GM19397 (cell line): ENCODE results near the gene ATP9B.
"Not testable (repeated sequence)": the region's sequence is repeated elsewhere in the genome, so short reads cannot be mapped to it uniquely, and the experiment has no call there.

ENCODE experiments used
- ATAC-seq: cut with Tn5 transposase; IDR thresholded peaks from one replicate; pipeline ENCODE4 v1.9.1; 2021; ENCODE audit warnings: mild to moderate bottlenecking, moderate library complexity; ENCODE audit not compliant: unreplicated experiment

The ATP9B gene

DNA sequence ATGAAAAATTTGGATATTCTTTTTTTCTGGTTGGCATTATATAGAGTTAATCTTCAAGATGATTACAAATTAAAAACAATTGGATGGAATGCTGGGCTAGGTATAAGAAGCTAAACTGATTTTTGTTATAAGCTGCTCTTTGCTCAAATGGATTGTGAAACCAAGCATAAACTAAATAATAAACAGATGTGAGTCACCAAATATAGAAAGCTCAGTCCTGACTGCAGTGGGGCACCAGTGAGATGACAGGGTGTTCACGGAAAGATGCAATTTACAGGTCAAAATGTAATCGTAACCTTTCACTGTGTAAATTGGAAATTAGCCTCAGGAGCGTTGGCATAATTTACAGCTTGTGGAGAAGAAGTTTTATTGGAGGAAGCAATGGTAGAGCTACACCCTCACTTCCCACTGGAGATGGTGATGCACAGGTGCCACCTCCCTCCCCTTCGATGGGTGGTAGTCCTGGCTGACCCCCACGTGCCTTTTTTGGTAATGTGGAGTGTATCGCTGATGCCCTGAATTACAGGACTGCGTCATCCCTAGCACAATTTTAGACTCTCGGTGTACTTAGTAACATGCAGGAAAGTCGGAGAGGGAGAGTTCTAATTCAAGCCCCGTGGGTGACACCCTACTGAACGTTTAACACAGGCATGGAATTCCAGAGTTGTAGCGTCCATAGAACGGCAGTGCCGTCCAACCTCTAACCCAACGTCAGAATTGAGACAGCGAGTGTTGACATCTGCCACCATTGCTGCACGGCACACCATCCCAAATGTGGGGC lies 252.6 kb downstream of the ATP9B start:
- ATAC-seq: no peak

DNA sequence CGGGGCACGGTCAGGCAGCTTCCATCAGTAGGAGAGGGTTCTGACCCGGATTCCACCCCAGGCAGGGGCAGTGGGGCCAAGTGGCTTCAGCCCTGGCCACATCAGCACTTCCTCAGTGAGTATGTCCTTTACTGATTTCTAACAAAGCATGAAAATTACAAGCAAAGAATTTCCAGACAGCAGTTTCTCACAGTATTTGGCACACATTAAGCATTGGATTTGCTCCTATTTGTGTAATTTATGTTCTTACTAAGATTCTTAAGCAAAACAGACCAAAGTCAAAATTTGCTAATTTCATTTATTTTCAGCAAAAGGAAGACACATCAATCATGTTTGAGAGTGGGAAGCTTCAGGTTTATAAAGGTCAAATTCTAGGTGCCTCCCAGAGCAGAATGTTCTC lies 253.2 kb downstream of the ATP9B start:
- ATAC-seq: no peak

DNA sequence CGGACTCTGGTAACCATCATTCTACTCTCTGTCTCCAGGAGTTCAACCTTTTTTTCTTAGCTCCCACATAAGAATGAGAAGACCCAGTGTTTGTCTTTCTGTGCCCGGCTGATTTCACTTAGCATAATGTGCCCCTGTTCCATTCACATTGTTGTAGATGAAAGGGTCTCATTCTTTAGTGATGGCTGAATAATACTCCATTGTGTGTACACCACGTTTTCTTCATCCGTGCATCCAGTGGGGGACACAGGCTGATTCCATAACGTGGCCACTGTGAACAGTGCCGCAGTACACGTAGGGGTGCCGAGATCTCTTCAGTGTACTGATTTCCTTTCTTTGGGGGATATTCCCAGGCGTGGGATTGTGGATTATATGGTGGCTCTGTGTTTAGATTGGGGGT lies 254.3 kb downstream of the ATP9B start:
- no peak for ATAC-seq

DNA sequence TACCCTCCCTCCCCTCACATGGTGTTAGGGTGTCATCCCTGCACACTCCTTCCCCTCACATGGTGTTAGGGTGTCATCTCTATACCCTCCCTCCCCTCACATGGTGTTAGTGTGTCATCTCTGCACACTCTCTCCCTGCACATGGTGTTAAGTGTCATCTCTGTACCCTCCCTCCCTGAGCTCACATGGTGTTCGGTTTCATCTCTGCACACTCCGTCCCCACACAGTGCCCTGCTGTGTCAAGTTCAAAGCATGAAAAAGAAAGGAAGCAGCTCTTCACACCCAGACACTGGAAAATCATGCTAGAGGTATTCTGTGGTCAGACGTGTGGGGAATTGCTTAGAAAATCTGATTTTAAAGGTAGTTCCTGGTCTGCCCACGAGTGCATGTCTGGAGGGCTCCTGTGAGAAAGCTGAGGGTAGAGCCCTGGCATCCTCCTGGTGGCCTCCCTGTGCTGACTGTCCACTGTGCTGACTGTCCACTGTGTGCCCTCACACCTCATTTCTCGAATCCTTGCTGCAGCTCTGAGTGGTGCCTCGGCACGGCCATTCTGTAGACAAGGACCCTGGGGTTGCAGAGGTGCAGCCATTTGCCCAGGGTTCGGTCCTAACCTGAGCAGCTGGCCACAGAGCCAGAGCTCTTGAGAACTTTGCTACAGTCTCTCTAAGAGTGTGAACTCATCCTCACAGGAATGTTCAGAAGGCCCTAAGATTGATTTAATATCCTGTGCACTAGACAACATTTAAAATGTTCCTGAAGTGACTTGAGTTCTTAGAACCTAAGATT lies 257.4 kb downstream of the ATP9B start:
- ATAC-seq: no peak

DNA sequence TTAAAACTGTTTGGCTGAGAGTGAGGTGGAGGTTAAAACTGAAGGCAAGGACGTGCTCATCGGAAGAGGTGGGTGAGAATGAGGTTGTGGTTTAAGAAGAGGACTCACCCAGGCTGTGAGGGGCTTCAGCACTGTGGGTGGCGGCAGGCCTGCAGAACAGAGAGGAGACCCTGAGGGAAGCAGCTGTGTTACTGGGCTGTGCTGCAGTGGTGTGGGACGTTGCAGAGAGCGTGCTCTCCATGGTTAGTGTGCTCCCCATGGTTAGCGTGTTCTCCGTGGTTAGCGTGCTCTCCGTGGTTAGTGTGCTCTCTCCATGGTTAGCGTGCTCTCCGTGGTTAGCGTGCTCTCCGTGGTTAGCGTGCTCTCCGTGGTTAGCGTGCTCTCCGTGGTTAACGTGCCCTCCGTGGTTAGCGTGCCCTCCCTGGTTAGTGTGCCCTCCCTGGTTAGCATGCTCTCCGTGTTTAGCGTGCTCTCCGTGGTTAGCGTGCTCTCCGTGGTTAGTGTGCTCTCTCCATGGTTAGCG lies 258.1 kb downstream of the ATP9B start:
- ATAC-seq: no peak

DNA sequence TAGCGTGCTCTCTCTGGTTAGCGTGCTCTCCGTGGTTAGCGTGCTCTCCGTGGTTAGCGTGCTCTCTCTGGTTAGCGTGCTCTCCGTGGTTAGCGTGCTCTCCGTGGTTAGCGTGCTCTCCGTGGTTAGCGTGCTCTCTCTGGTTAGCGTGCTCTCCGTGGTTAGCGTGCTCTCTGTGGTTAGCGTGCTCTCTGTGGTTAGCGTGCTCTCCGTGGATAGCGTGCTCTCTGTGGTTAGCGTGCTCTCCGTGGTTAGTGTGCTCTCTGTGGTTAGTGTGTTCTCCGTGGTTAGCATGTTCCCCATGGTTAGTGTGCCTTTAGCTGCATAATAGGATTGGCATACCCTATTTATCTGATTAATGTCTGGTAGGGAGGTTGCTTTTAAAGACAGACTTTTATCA lies 258.7 kb downstream of the ATP9B start:
- not testable (repeated sequence) for ATAC-seq

DNA sequence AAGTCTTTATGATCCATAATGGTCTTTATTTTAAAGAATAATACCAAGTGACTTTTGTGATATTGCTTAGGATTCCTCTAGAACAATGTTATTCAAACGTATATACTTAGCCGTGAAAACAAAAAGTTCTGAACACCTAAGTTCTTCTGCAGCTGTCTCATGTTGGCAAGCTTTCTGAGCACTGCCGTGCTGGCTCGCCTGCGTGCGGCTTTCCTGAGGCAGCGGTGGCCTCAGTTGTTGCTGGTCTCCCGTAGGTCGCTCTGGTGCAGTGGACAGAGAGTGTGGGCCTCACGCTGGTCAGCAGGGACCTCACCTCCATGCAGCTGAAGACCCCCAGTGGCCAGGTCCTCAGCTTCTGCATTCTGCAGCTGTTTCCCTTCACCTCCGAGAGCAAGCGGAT lies 259.7 kb downstream of the ATP9B start:
- no peak for ATAC-seq

DNA sequence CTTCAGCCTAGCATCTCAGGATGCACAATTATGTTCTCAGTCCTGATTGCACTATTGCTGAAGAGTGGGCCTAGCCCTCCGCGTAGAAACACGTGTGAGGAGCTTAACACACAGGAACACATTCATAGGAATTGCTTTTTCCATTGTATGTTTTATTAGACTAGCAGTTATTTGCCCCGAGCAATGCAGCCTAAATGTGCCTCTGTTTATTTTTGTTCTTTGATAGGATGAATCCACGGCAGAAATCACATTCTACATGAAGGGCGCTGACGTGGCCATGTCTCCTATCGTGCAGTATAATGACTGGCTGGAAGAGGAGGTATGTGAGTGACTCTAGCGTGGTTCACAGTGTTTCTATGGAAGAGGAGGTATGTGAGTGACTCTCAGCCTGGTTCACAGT lies 260.6 kb downstream of the ATP9B start:
- no peak for ATAC-seq

DNA sequence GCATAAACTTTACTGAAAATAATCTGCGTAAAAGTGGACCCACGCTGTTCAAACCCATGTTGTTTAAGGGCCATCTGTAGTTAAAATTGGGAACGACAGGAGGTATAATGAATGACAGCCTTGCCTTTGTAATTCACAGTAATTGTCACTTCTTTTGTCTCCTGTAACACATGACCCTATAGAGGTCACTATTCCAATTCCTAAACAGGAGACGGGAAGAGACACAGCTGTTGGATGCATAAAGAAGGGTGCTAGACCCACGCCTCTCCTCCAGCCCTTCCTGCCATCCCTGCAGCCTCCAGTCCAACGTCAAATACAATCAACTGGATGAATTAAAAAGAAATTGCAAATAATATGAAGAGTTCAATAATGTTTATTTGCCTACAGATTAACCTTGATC lies 263.5 kb downstream of the ATP9B start:
- no peak for ATAC-seq

DNA sequence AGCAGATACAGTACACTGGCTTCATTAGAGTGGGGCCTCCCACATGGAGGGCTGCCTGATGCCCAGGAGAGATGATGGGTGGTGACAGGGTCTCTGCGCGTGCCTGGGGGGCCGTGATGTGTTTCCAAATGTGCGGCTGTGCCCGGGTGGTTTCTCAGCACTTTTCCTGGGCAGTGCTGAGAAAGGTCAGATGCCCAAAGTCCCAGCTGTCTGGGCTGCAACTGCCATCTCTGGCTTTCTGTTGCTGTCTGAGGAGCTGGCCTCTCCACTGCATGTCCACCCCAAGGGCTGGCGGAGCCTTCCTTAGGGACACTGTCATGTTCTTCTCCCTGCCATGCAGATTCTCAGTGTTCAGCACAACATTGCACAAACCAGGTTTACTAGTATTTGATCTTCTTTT lies 263.9 kb downstream of the ATP9B start:
- no peak for ATAC-seq

DNA sequence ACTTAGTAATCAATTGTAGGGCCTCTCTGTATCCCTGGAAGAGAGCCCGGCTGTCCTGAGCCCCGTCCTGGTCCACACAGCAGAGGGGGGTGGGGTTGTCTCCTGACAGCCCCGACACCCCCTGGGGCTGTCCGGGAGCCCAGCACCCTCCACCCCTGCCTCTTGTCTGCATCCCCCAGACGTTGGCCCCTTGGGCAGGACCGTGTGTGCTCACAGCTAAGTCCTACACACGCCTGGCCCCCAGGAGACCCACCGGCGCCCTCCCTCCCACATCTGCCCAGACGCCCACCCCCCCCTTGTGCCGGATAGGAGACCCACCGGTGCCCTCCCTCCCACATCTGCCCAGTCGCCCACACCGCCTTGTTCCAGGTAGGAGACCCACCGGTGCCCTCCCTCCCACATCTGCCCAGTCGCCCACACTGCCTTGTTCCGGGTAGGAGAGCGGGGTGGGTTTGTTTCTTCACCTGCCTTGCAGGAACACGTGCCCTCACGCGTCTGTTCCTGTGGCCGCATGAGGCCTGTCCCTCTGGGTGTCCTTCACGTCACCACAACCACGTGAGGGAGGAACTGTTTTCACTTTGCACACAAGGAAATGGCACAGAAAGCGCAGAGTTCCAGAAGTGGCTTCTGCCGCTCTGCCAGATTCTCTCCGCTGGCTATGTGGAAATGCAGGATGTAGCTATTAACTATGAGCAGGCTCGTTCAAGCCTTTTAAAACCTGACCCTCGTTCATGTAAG lies 265.5 kb downstream of the ATP9B start:
- ATAC-seq: no peak

DNA sequence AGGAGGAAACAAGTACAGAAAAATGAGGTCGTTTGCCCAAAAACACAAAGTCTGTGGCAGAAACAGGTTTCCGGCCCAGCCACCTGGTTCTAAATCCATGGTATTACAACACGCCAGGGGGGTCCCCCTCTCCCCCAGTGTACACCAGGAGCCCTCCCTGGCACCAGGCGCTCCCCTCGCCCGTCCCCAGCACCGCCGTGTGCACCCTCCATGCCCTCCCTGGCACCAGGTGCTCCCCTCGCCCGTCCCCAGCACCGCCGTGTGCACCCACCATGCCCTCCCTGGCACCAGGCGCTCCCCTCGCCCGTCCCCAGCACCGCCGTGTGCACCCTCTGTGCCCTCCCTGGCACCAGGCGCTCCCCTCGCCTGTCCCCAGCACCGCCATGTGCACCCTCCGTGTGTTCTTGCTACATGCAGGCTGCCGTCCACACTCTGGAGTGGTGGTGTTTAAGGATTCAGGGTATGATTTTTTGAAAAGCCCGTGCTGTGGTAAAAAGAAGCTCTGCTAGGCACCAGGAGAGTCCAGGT lies 266.7 kb downstream of the ATP9B start:
- ATAC-seq: no peak

DNA sequence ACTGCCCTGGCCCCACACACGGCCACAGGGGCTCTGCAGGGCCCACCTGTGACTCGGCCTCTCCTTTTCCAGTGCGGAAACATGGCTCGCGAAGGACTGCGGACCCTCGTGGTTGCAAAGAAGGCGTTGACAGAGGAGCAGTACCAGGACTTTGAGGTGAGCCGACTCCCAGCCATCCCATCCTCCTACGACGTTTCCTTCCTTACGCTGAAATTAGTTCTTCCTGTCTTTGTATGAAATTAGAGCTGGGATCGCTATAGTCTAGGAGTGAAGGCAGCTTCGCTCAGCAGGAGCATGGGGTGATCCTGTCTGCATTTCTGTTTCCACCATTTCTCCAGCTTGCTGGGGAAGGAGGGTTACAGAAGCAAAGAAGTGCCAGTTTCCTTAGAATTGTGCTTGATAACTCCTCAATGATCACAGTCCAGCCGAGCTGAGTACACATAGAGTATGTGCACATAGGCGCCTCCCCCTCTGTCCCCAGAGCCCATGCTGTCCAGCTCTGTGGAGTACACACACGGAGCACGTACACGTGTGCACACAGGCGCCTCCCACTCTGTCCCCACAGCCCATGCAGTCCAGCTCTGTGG lies 267.5 kb downstream of the ATP9B start:
- no peak for ATAC-seq

DNA sequence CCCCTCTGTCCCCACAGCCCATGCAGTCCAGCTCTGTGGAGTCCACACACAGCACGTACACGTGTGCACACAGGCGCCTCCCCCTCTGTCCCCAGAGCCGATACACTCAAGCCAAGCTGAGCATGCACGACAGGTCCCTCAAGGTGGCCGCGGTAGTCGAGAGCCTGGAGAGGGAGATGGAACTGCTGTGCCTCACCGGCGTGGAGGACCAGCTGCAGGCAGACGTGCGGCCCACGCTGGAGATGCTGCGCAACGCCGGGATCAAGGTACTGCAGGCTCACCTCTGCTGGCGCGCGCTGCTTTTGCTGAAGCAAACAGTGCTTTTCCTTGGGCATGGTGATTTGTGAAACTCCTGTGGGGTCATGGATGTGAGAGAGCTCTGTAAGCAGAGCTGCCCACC lies 268.0 kb downstream of the ATP9B start:
- ATAC-seq: no peak

DNA sequence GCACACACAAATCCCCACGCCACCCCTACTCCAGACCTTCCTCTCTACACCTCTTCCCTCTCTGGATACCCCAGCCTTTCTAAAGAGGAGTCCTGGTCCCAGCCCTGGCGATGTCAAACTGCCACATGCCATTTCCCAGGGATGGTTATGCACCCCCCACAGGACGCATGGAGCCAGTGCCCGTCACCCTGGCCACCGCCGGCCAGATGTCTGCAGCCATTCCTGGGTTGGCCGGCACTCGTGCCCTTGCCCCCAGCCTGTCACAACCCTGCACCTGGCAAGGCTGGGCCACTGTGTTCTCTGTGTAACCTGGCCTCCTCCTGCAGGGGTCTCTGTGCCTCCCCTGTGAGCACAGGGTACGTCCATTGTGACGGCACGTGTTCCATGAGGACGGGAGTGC lies 268.4 kb downstream of the ATP9B start:
- no peak for ATAC-seq

DNA sequence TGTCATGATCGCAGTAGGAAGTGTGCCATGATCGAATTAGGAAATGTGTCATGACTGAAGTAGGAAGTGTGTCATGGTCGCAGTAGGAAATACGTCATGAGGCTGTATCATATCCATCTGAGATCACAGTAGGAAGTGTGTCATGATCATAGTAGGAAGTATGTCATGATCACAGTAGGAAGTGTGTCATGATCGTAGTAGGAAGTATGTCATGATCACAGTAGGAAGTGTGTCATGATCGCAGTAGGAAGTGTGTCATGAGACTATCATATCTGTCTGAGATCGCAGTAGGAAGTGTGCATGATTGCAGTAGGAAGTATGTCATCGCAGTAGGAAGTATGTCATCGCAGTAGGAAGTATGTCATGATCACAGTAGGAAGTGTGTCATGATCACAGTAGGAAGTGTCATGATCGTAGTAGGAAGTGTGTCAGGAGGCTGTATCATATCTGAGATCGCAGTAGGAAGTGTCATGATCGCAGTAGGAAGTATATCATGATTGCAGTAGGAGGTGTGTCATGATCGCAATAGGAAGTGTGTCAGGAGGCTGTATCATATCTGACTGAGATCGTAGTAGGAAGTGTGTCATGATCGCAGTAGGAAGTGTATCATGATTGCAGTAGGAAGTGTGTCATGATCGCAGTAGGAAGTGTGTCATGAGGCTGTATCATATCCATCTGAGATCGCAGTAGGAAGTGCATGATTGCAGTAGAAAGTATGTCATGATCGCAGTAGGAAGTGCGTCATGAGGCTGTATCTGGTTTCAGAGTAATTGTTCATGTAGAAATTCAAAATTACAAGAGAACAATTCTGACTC lies 270.1 kb downstream of the ATP9B start:
- ATAC-seq: no peak

DNA sequence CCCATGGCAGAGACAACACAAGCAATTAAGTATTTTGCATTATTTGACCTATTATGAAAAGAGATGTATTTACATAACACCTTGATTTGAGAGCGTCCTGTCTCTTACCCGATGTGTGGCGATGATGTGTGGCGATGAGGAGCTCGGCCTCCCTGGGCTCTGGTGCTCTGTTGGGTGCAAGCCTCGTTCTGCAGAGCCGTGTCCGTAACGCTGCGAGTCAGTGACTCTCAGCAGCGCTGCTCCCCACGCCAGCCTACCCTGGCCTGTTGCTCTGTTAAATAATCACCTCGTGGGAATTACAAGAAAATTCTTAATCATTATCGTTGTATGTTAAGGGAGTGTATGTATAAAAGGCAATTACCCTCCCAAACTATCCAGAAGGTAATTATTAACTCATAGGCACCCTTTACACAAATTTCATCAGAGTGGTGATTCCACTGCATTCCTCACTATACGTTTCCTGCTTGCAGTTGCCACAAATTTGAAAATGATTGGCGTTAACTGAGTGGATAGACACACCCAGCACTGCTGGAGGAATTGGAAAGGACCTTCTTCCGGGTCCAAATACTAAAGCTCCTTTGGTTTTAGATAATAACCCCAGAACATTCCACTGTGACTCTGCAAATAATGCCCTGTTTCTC lies 274.5 kb downstream of the ATP9B start:
- ATAC-seq: no peak

DNA sequence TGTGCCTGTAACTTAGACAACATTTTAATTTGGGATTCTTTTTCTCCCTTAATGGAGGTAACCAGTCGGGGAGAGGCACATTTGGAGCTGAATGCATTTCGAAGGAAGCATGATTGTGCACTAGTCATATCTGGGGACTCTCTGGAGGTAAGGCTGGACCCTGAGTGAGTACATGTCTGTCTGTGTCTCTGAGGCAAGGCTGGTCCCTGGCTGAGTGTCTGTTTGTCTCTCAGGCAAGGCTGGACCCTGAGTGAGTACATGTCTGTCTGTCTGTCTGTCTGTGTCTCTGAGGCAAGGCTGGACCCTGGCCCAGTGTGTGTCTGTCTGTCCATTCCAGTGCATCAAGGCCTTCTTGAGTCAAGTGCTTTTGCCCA lies 275.0 kb downstream of the ATP9B start:
- no peak for ATAC-seq

DNA sequence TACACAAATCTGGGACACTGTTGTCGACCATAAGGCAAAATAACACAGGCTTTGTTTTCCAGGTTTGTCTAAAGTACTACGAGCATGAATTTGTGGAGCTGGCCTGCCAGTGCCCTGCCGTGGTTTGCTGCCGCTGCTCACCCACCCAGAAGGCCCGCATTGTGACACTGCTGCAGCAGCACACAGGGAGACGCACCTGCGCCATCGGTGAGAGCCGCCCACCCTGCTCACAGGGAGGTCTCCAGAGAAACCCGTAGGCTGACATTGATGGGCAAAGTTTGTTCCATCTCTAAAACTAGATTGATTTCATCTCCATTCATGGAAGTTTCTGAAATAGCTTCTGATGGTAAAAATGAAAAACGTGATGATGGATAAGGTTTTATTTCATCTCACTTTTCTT lies 276.2 kb downstream of the ATP9B start:
- ATAC-seq: no peak

DNA sequence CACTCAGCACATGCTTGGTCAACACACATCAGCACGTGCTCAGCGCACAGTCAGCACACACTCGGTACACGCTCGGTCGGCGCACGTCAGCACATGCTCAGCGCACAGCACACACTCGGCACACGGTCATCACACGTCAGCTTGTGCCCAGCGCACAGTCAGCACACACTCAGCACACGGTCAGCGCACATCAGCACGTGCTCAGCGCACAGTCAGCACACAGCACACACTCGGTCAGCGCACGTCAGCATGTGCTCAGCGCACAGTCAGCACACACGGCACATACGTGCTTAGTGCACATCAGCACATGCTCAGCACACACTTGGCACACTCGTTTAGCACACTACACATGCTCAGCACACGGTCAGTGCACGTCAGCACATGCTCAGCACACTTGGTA lies 276.8 kb downstream of the ATP9B start:
- no peak for ATAC-seq
